Measurements from ENCODE around the gene PPP1R9A. TPM values are rescaled to one million over a fixed set of nuclear protein-coding genes. Genes with fewer than 3 reads are reported as not detected.

Gene PPP1R9A
- total RNA-seq, 1 donor: 0.45 TPM

DNA sequence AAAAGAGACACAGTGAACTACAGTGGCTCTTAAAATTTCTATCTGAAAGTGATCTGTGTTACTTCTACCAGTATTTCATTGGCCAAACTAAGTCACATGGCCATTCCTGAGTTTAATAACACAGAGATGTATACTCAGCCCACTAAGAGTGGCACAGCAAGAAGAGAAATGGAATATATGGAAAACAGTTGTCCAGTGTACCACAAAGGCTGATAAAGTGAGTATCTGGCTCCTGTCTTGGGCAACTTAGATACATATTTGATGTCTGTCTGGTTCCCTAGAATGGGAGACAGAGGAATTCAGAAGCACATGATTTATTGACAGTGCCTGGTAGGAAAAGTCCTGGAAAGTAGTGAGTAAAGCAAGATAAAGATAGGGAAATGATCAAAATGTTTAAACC, 427.1 kb downstream of the PPP1R9A start:
- H3K4me3 ChIP-seq (ENCODE audit: low read depth, low read length): no peak overlapping the region
- TF ChIP-seq CTCF (IDR thresholded peaks at IDR 0.05; ENCODE audit: insufficient read depth, low read length): no peak
- no peak for DNase-seq (ENCODE audit: low read depth)

DNA sequence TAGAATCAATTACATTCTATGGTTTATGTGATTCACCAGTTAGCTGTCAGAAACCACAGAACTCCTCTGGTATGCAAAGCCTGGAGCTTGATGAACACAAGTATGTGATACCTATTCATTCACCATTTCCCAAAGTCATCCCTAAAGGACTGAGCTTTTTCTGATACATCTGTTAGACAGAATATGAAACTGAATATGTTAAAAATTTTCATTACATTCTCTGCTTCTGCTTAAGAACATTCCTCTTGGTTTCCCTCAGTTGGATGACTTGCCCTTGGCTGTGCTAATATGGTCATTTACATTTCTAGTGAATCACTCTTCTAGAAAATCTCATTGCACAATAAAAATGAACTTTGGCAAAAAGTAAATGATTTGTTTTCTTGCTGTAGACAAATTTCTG, 427.7 kb downstream of the PPP1R9A start:
- no peak overlapping the region for H3K4me3 ChIP-seq (ENCODE audit: low read depth, low read length)
- no peak for TF ChIP-seq CTCF (IDR thresholded peaks at IDR 0.05; ENCODE audit: insufficient read depth, low read length)
- peak; percentile 16 for DNase-seq (ENCODE audit: low read depth)

GRCh38 chr7:95338832-95339231, 431.4 kb downstream of the PPP1R9A start:
- no peak for DNase-seq (ENCODE audit: low read depth)
- TF ChIP-seq CTCF (IDR thresholded peaks at IDR 0.05; ENCODE audit: insufficient read depth, low read length): no peak

GRCh38 chr7:95340491-95340890, 433.1 kb downstream of the PPP1R9A start:
- TF ChIP-seq CTCF (IDR thresholded peaks at IDR 0.05; ENCODE audit: insufficient read depth, low read length): no peak
- no peak for DNase-seq (ENCODE audit: low read depth)

More at GRCh38 chr7:95338832-95339231, 431.4 kb downstream of the PPP1R9A start:
- no peak overlapping the region for H3K4me3 ChIP-seq (ENCODE audit: low read depth, low read length)

DNA sequence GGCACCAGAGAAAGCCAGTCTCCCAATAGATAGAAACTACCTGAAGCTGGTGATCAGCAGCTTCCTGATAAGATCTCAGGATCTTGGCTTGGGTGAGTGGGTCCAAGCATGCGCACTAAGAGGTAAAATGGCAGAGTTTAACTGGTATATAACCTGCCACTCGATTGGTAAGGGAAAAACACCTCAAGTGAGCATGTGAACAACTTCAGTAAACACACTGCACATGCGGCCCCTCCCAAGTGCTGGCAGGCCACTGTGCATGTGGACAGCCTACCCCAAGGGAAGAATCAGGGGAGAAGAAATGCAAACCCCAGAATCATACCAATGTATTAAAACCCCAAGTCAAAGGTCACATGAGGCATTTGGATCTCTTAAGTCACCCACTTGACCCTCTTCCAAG, 434.6 kb downstream of the PPP1R9A start:
- TF ChIP-seq CTCF (IDR thresholded peaks at IDR 0.05; ENCODE audit: insufficient read depth, low read length): no peak
- no peak overlapping the region for H3K4me3 ChIP-seq (ENCODE audit: low read depth, low read length)
- no peak for DNase-seq (ENCODE audit: low read depth)

More at GRCh38 chr7:95340491-95340890, 433.1 kb downstream of the PPP1R9A start:
- H3K4me3 ChIP-seq (ENCODE audit: low read depth, low read length): no peak overlapping the region

DNA sequence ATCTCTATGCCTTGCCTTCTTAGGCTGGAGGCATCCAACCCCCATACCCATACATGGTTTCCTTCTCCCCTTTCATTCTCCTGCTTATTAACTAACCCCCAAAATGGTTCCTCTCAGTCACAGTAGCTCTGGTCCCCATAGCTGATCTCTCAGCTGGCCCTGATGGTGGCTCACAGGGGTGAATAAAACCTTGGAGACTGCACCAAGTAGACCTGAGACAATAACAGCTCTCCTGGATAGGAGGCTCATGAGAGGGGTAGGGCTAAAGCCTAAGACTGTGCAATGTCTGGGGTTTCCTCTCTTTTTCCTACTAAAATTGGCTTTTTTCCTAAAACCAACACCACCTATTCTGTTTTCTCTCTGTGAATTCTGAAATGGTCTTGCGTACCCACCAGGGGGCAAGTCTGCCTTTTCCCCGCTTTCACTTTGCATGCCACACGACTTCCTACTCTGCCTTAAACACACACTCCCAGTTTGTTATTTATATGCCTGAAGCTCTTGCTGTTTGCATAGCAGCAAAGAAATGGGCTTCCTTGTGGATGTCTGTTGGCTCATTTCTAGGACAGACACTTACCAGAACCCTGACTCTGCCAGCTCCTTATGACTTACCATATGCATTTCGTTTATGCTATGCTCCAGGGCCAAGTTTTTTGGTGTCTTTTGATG, 435.4 kb downstream of the PPP1R9A start:
- no peak overlapping the region for H3K4me3 ChIP-seq (ENCODE audit: low read depth, low read length)
- no peak for DNase-seq (ENCODE audit: low read depth)
- TF ChIP-seq CTCF (IDR thresholded peaks at IDR 0.05; ENCODE audit: insufficient read depth, low read length): no peak

Small RNA genes lying within 50 kb of the gene (small RNA-seq; reads per million reads assigned to genes)
- not detected for gene AC002429.1
- gene HINT1P2: not detected
- gene RNU4-16P: not detected

Measured in fibroblast of the aortic adventitia (primary cell).